SK-N-SH (cell line): ENCODE data around the gene RPL39L. TPM values are rescaled to one million over a fixed set of nuclear protein-coding genes. Genes with fewer than 3 reads are reported as not detected.

ENCODE experiments used
- CTCF ChIA-PET: fragments of 300-600, 350-600 bp; formaldehyde crosslinking; extraction: SDS; loops from one replicate; lab custom pipeline; 2021; lab: Yijun Ruan, JAX
- POLR2A ChIA-PET: fragments of 350-600 bp; sonication (Branson Sonifier 250); formaldehyde crosslinking; extraction: SDS; loops from one replicate; lab custom pipeline; 2020; ENCODE audit warnings: antibody characterized with exemption, inconsistent platforms; lab: Yijun Ruan, JAX
- DNase-seq: peaks from one replicate; pipeline ENCODE4 v3.0.0; 2012
- H2AFZ ChIP-seq: fragments of 200-600 bp; sonication (generic); 2 replicates; pipeline ENCODE4 v1.8.1; 2016; ENCODE audit warnings: antibody characterized with exemption, mild to moderate bottlenecking, low read depth
- H3F3A ChIP-seq: fragments of 200-600 bp; sonication (generic); replicated peaks from 2 replicates; pipeline ENCODE3; 2016; ENCODE audit warnings: antibody characterized with exemption, mild to moderate bottlenecking; ENCODE audit not compliant: insufficient read depth
- H3K27ac ChIP-seq, 2 experiments: fragments of 200-500 bp in 1 of 2; fragments of 200-600 bp in 1 of 2; sonication (Bioruptor generic) in 1 of 2; sonication (generic), shearing (Covaris generic) in 1 of 2; 2 replicates each; pipeline versions ENCODE4 v1.5.1 to v1.6.1; 2014 to 2016; ENCODE audit warnings: low read depth in 2 of 2, inconsistent platforms in 1 of 2, low read length in 1 of 2, mild to moderate bottlenecking in 1 of 2, mixed read lengths in 1 of 2
- H3K27me3 ChIP-seq: fragments of 200-600 bp; sonication (generic), shearing (Covaris generic); 2 replicates; pipeline ENCODE4 v1.6.1; 2016; ENCODE audit warnings: mixed run types; ENCODE audit not compliant: insufficient read depth
- H3K36me3 ChIP-seq, 2 experiments: fragments of 200-500 bp in 1 of 2; fragments of 200-600 bp in 1 of 2; sonication (Bioruptor generic) in 1 of 2; sonication (generic) in 1 of 2; replicated peaks in 1 of 2; 2 replicates each; pipeline versions ENCODE3 to v1.5.1; 2014 to 2016; ENCODE audit warnings: low read length in 1 of 2, mild to moderate bottlenecking in 1 of 2; ENCODE audit not compliant: insufficient read depth in 2 of 2, control insufficient read depth in 1 of 2
- H3K4me1 ChIP-seq, 2 experiments: fragments of 200-500 bp in 1 of 2; fragments of 200-600 bp in 1 of 2; sonication (Bioruptor generic) in 1 of 2; sonication (generic), shearing (Covaris generic) in 1 of 2; 2 replicates each; pipeline versions ENCODE4 v1.5.1 to v1.6.1; 2014 to 2016; ENCODE audit warnings: low read depth in 1 of 2, low read length in 1 of 2, mixed run types in 1 of 2; ENCODE audit not compliant: insufficient read depth in 2 of 2, control insufficient read depth in 1 of 2
- H3K4me2 ChIP-seq: fragments of 200-600 bp; sonication (generic), shearing (Covaris generic); 2 replicates; pipeline ENCODE4 v1.6.1; 2017; ENCODE audit warnings: mixed run types
- H3K4me3 ChIP-seq, 2 experiments: fragments of 200-500 bp in 1 of 2; fragments of 200-600 bp in 1 of 2; sonication (Bioruptor generic) in 1 of 2; sonication (generic), shearing (Covaris generic) in 1 of 2; 2 replicates each; pipeline versions ENCODE4 v1.5.1 to v1.8.1; 2014 to 2016; ENCODE audit warnings: low read depth in 2 of 2, inconsistent platforms in 1 of 2, low read length in 1 of 2, mild to moderate bottlenecking in 1 of 2, mixed read lengths in 1 of 2, moderate library complexity in 1 of 2
- H3K79me2 ChIP-seq: fragments of 200-600 bp; sonication (generic); 2 replicates; pipeline ENCODE4 v1.8.1; 2017; ENCODE audit warnings: mild to moderate bottlenecking; ENCODE audit not compliant: insufficient read depth
- H3K9ac ChIP-seq: fragments of 200-600 bp; sonication (generic); 2 replicates; pipeline ENCODE4 v1.6.1; 2017; ENCODE audit warnings: mixed run types
- H3K9me2 ChIP-seq: fragments of 200-600 bp; sonication (generic); 2 replicates; pipeline ENCODE4 v1.6.1; 2017; ENCODE audit warnings: mixed run types
- H3K9me3 ChIP-seq: fragments of 200-600 bp; sonication (generic); 2 replicates; pipeline ENCODE4 v1.6.1; 2017; ENCODE audit warnings: mixed run types, mild to moderate bottlenecking, moderate library complexity
- H4K20me1 ChIP-seq: fragments of 200-600 bp; sonication (generic); 2 replicates; pipeline ENCODE4 v1.6.1; 2017; ENCODE audit warnings: mild to moderate bottlenecking, mixed run types; ENCODE audit not compliant: insufficient read depth
- CHD2 ChIP-seq: fragments of 150-350 bp; IDR thresholded peaks from 2 replicates; pipeline ENCODE4 v1.6.1; 2018; ENCODE audit warnings: low read length; ENCODE audit not compliant: partially characterized antibody
- CTCF ChIP-seq: fragments of 200-600 bp; sonication (generic); IDR thresholded peaks from 2 replicates; pipeline ENCODE4 v1.6.1; 2017; ENCODE audit warnings: antibody characterized with exemption, mild to moderate bottlenecking, moderate library complexity
- ELF1 ChIP-seq: IDR thresholded peaks from 2 replicates; pipeline ENCODE4 v1.4.0; 2012
- EP300 ChIP-seq, 2 experiments: IDR thresholded peaks; 2 replicates each; pipeline versions ENCODE4 v1.4.0 to v1.6.1; 2012; ENCODE audit warnings: borderline replicate concordance in 1 of 2, low read depth in 1 of 2, low read length in 1 of 2
- EZH2phosphoT487 ChIP-seq: fragments of 200-600 bp; sonication (generic); IDR thresholded peaks from 2 replicates; pipeline ENCODE4 v1.6.1; 2017; ENCODE audit warnings: low read depth, mixed run types, mild to moderate bottlenecking, antibody characterized with exemption, moderate library complexity, borderline replicate concordance
- FOSL2 ChIP-seq: IDR thresholded peaks from 2 replicates; pipeline ENCODE4 v1.4.0; 2012; ENCODE audit warnings: low read depth, mild to moderate bottlenecking, moderate library complexity, borderline replicate concordance
- FOXJ3 ChIP-seq: sonication (generic); formaldehyde crosslinking; IDR thresholded peaks from 2 replicates; pipeline ENCODE4 v1.5.1; 2020; ENCODE audit warnings: mild to moderate bottlenecking, missing genetic modification reagents
- FOXM1 ChIP-seq: IDR thresholded peaks from 2 replicates; pipeline ENCODE4 v1.4.0; 2012; ENCODE audit warnings: low read depth, mild to moderate bottlenecking
- GABPA ChIP-seq: IDR thresholded peaks from 2 replicates; pipeline ENCODE4 v1.4.0; 2012; ENCODE audit warnings: low read depth, mild to moderate bottlenecking
- GATA2 ChIP-seq: sonication (generic); formaldehyde crosslinking; IDR thresholded peaks from 2 replicates; pipeline ENCODE4 v1.5.0; 2020; ENCODE audit warnings: mild to moderate bottlenecking, missing genetic modification reagents
- JUND ChIP-seq: IDR thresholded peaks from 2 replicates; pipeline ENCODE4 v1.4.0; 2012
- MEF2A ChIP-seq: IDR thresholded peaks from 2 replicates; pipeline ENCODE4 v1.4.0; 2012; ENCODE audit warnings: low read depth, borderline replicate concordance
- MXI1 ChIP-seq: IDR thresholded peaks from 2 replicates; pipeline ENCODE4 v1.6.1; 2012; ENCODE audit warnings: mild to moderate bottlenecking, low read depth, low read length, improper control_type of control experiment
- NFIC ChIP-seq: IDR thresholded peaks from 2 replicates; pipeline ENCODE4 v1.4.0; 2012; ENCODE audit warnings: borderline replicate concordance
- NRF1 ChIP-seq: IDR thresholded peaks from 2 replicates; pipeline ENCODE4 v1.6.1; 2012; ENCODE audit warnings: low read depth, mild to moderate bottlenecking, low read length
- POLR2AphosphoS5 ChIP-seq: IDR thresholded peaks from 2 replicates; pipeline ENCODE4 v1.6.1; 2012; ENCODE audit warnings: low read depth, low read length
- RAD21 ChIP-seq: IDR thresholded peaks from 2 replicates; pipeline ENCODE4 v1.6.1; 2012; ENCODE audit warnings: mild to moderate bottlenecking, low read length
- RCOR1 ChIP-seq: fragments of 150-350 bp; IDR thresholded peaks from 2 replicates; pipeline ENCODE4 v1.6.1; 2017; ENCODE audit warnings: antibody characterized with exemption, low read length
- RFX5 ChIP-seq: IDR thresholded peaks from 2 replicates; pipeline ENCODE4 v1.6.1; 2012; ENCODE audit warnings: mild to moderate bottlenecking, improper control_type of control experiment, low read length
- RXRA ChIP-seq: IDR thresholded peaks from 2 replicates; pipeline ENCODE4 v1.4.0; 2012; ENCODE audit warnings: low read depth, mild to moderate bottlenecking, borderline replicate concordance
- SIN3A ChIP-seq: IDR thresholded peaks from 2 replicates; pipeline ENCODE4 v1.6.1; 2012; ENCODE audit warnings: low read depth, mild to moderate bottlenecking, low read length, moderate library complexity, borderline replicate concordance
- TAF1 ChIP-seq: IDR thresholded peaks from 2 replicates; pipeline ENCODE4 v1.6.1; 2012; ENCODE audit warnings: low read depth, mild to moderate bottlenecking, low read length, moderate library complexity, borderline replicate concordance
- TCF12 ChIP-seq: IDR thresholded peaks from 2 replicates; pipeline ENCODE4 v1.4.0; 2012
- USF1 ChIP-seq: IDR thresholded peaks from 2 replicates; pipeline ENCODE4 v1.4.0; 2012; ENCODE audit warnings: low read depth, borderline replicate concordance
- USF2 ChIP-seq: fragments of 150-350 bp; IDR thresholded peaks from 2 replicates; pipeline ENCODE4 v1.6.1; 2017; ENCODE audit warnings: antibody characterized with exemption, low read length, low read depth, borderline replicate concordance
- ZBTB33 ChIP-seq: IDR thresholded peaks from 2 replicates; pipeline ENCODE4 v1.4.0; 2012; ENCODE audit warnings: low read depth, borderline replicate concordance
- WGBS: methylation state at CpG from one replicate; pipeline ENCODE4 v1.1.6; 2017; ENCODE audit warnings: low lambda C conversion rate; 5-methylcytosine and 5-hydroxymethylcytosine counted together
- polyA plus RNA-seq, 3 experiments: library from polyadenylated mRNA; depleted of rRNA; stranded (reverse); fragments of >200 nt; gene quantifications; 2 replicates each; pipeline ENCODE4 v1.2.3, GENCODE V29; 2012

Gene RPL39L
- polyA plus RNA-seq, 1 of the 3 experiments (the other 2 are of a cell fraction), result 25.3 TPM

GRCh38 chr3:187186801-187187421, 47.6 kb upstream of the RPL39L start:
- ChIA-PET POLR2A (no interaction called here), CTCF (no interaction called here)
- Histone ChIP-seq H3K4me2 (no peak overlapping the region), H3K27ac (no peak overlapping the region), H3F3A (no peaks in the 10 kb centered on the region), H3K4me1 (peaks cover 0 to 13% of the 10 kb centered on the region in 2 experiments; a peak in 1 of 4 replicates), H2AFZ (no peak overlapping the region), H3K9ac (no peak overlapping the region), H3K9me2 (no peaks in the 10 kb centered on the region), H4K20me1 (no peaks in the 10 kb centered on the region), H3K9me3 (no peaks in the 10 kb centered on the region), H3K4me3 (no peak overlapping the region), H3K79me2 (no peaks in the 10 kb centered on the region), H3K27me3 (no peaks in the 10 kb centered on the region), H3K36me3 (no peaks in the 10 kb centered on the region)
- 17% methylated on average over 5 of the region's 5 CpGs for WGBS
- DNase-seq, result no peak
- TF ChIP-seq ZBTB33, result no peak
- TF ChIP-seq FOSL2, result peak; percentile 65; the same call in 1 of the 2 replicates
- TF ChIP-seq MEF2A, result no peak
- TF ChIP-seq RAD21, result no peak
- no peak for TF ChIP-seq GATA2
- TF ChIP-seq ELF1, result no peak
- TF ChIP-seq FOXM1, result no peak
- TF ChIP-seq GABPA, result no peak
- TF ChIP-seq EZH2phosphoT487, result no peak
- TF ChIP-seq USF1, result no peak
- no peak for TF ChIP-seq NFIC
- TF ChIP-seq TCF12, result 0 out of 2 replicates have a peak, but pooled peaks have one; percentile 5
- TF ChIP-seq MXI1, result no peak
- no peak for TF ChIP-seq CHD2
- TF ChIP-seq EP300 (IDR thresholded peaks at IDR 0.05; ENCODE audit: borderline replicate concordance in 1 of 2, low read depth in 1 of 2, low read length in 1 of 2), result no peak
- no peak for TF ChIP-seq POLR2AphosphoS5
- TF ChIP-seq RXRA, result no peak
- TF ChIP-seq USF2, result no peak
- TF ChIP-seq CTCF, result no peak
- TF ChIP-seq TAF1, result no peak
- TF ChIP-seq FOXJ3 (CRISPR knock-in tag), result no peak
- no peak for TF ChIP-seq RCOR1
- TF ChIP-seq NRF1, result no peak
- TF ChIP-seq SIN3A, result no peak
- no peak for TF ChIP-seq RFX5
- peak; percentile 39; the same call in 1 of the 2 replicates for TF ChIP-seq JUND
